K562 (cell line): ENCODE data around the gene TP73. TPM values are rescaled to one million over a fixed set of nuclear protein-coding genes. Genes with fewer than 3 reads are reported as not detected.

ENCODE experiments used
- CHD2 ChIP-seq: IDR thresholded peaks from 2 replicates; pipeline ENCODE4 v1.6.1; 2011; ENCODE audit warnings: low read depth, low read length
- CTCFL ChIP-seq: IDR thresholded peaks from 2 replicates; pipeline ENCODE4 v1.6.1; 2011; ENCODE audit warnings: borderline replicate concordance, low read depth, mild to moderate bottlenecking, moderate library complexity, low read length; ENCODE audit not compliant: insufficient read depth, poor library complexity, severe bottlenecking
- ESRRA ChIP-seq: fragments of 450-650 bp; IDR thresholded peaks from 2 replicates; pipeline ENCODE4 v1.6.1; 2014; ENCODE audit warnings: low read depth, mild to moderate bottlenecking, moderate library complexity, borderline replicate concordance
- ETV1 ChIP-seq: fragments of 450-650 bp; conservative IDR thresholded peaks from 2 replicates; pipeline ENCODE4 v1.6.1; 2016; ENCODE audit warnings: missing genetic modification characterization, control low read depth, low read depth, missing compliant biosample characterization
- FOXK2 ChIP-seq, 2 experiments: fragments of 450-650 bp; IDR thresholded peaks in 1 of 2; conservative IDR thresholded peaks in 1 of 2; 2 replicates each; pipeline ENCODE4 v1.6.1; 2016; ENCODE audit warnings: low read depth in 2 of 2, mild to moderate bottlenecking in 1 of 2
- PPARD ChIP-seq: fragments of 250-450 bp; sonication (Bioruptor Pico); IDR thresholded peaks from 2 replicates; pipeline ENCODE4 v1.8.0; 2022; ENCODE audit warnings: inconsistent platforms, mild to moderate bottlenecking, moderate library complexity
- SLC30A9 ChIP-seq: fragments of 250-450 bp; sonication (Bioruptor Pico); IDR thresholded peaks from 2 replicates; pipeline ENCODE4 v1.8.0; 2022; ENCODE audit warnings: mild to moderate bottlenecking, moderate library complexity
- SMARCA4 ChIP-seq: fragments of 450-650 bp; IDR thresholded peaks from 2 replicates; pipeline ENCODE4 v1.6.1; 2016
- TAF15 ChIP-seq: fragments of 200-400 bp; formaldehyde crosslinking; IDR thresholded peaks from 2 replicates; pipeline ENCODE4 v1.6.1; 2017; ENCODE audit warnings: mild to moderate bottlenecking, low read depth, low read length, moderate library complexity
- XRCC4 ChIP-seq: IDR thresholded peaks from one replicate; pipeline ENCODE4 v1.6.1; 2011; ENCODE audit not compliant: insufficient read depth, insufficient read length; ENCODE audit errors: extremely low read depth
- ZBTB40 ChIP-seq, 2 experiments: fragments of 450-650 bp in 1 of 2; sonication (generic) in 1 of 2; formaldehyde crosslinking in 1 of 2; IDR thresholded peaks; 2 replicates each; pipeline versions ENCODE4 v1.7.1 to v1.9.0; 2016 to 2022; ENCODE audit warnings: inconsistent platforms in 1 of 2, mild to moderate bottlenecking in 1 of 2, missing genetic modification reagents in 1 of 2
- ZNF277 ChIP-seq: fragments of 250-450 bp; sonication (Bioruptor Pico); IDR thresholded peaks from 2 replicates; pipeline ENCODE4 v1.8.0; 2022; ENCODE audit warnings: inconsistent platforms, mild to moderate bottlenecking, moderate library complexity, borderline replicate concordance
- ZNF699 ChIP-seq: fragments of 250-450 bp; sonication (Bioruptor Pico); IDR thresholded peaks from 2 replicates; pipeline ENCODE4 v1.8.0; 2021; ENCODE audit warnings: mild to moderate bottlenecking, moderate library complexity; ENCODE audit not compliant: insufficient replicate concordance
- polyA plus RNA-seq, 8 experiments: library from polyadenylated mRNA; depleted of rRNA in 4 of 8; stranded (reverse) in 5 of 8; unstranded in 3 of 8; fragments of >200 nt; fragmentation: Nextera tagmentation in 2 of 8; fragmentation: Illumina TruSeq in 1 of 8; extraction: Ambion mirVana in 2 of 8; extraction: Trizol in 1 of 8; gene quantifications; 2 replicates each; pipeline versions ENCODE4 v1.2.1 to v1.2.3, GENCODE V29; 2011 to 2014; ENCODE audit warnings: inconsistent platforms in 1 of 8, missing spikeins in 1 of 8
- total RNA-seq, 7 experiments: library from RNA; depleted of rRNA in 6 of 7; stranded (reverse); fragments of >200 nt in 6 of 7; fragmentation: Illumina TruSeq in 2 of 7; extraction: Trizol in 2 of 7; gene quantifications; 2 replicates each; pipeline versions ENCODE4 v1.2.1 to v1.2.3, GENCODE V29; 2011 to 2021; ENCODE audit warnings: low replicate concordance in 1 of 7

TP73 gene
- total and polyA plus RNA-seq, 9 of the 15 experiments (the other 6 are each of a cell fraction or from before 2014, with no cell fraction given), result 0.07 to 1.6 (median 0.40) TPM; not detected in 2

- TF ChIP-seq ZBTB40 (IDR thresholded peaks at IDR 0.05), result peak; percentile 98
- no peak for TF ChIP-seq ZBTB40 (CRISPR knock-in tag; IDR thresholded peaks at IDR 0.05)
- no peak for TF ChIP-seq CTCFL
- TF ChIP-seq XRCC4, result no peak
- TF ChIP-seq ESRRA, result peak; percentile 22; the same call in 1 of the 2 replicates
- no peak for TF ChIP-seq SLC30A9 (CRISPR knock-in tag)
- no peak for TF ChIP-seq ZNF277
- TF ChIP-seq CHD2, result peak; percentile 66
- peak; percentile 99 to 100 for TF ChIP-seq FOXK2 (conservative IDR thresholded peaks at IDR 0.05 in 1 of 2, IDR thresholded peaks at IDR 0.05 in 1 of 2; ENCODE audit: low read depth in 2 of 2)
- TF ChIP-seq TAF15, result no peak
- TF ChIP-seq PPARD (CRISPR knock-in tag), result no peak
- TF ChIP-seq ETV1 (tag), result peak; percentile 85
- no peak for TF ChIP-seq SMARCA4
- TF ChIP-seq ZNF699 (CRISPR knock-in tag), result no peak
Measured at GRCh38 chr1:3624200-3625136, 27.8 kb upstream of the TP73 start, which contains the start of gene TPRG1L (continued).
